Measurements from ENCODE around the gene FILIP1.

FILIP1 gene

GRCh38 chr6:75423386-75423785 is 70.2 kb downstream of the FILIP1 start:
- H3K79me2 ChIP-seq (ENCODE audit: insufficient read depth, low read length) = no peaks in the 10 kb centered on the region
- H4K20me1 ChIP-seq (ENCODE audit: low read depth, low read length) = no peaks in the 10 kb centered on the region
- no peak overlapping the region for H3K27ac ChIP-seq (ENCODE audit: low read depth, low read length)
- no peaks in the 10 kb centered on the region for H3K9me2 ChIP-seq (replicated peaks; ENCODE audit: insufficient read depth, low read length)
- H3F3A ChIP-seq (ENCODE audit: insufficient read depth) = no peaks in the 10 kb centered on the region
- no peak overlapping the region for H2AFZ ChIP-seq (ENCODE audit: low read depth, low read length, severe bottlenecking)
- H3K4me3 ChIP-seq (ENCODE audit: insufficient read depth, low read length, poor library complexity, severe bottlenecking) = no peak overlapping the region
- TF ChIP-seq CTCF (IDR thresholded peaks at IDR 0.05; ENCODE audit: insufficient read depth, low read length, poor library complexity, severe bottlenecking) = no peak
- TF ChIP-seq EZH2phosphoT487 (conservative IDR thresholded peaks at IDR 0.05; ENCODE audit: low read length) = no peak
- H3K27me3 ChIP-seq (ENCODE audit: low read length) = no peaks in the 10 kb centered on the region
- H3K4me2 ChIP-seq (ENCODE audit: low read depth, low read length, poor library complexity, severe bottlenecking) = no peak overlapping the region
- H3K9ac ChIP-seq (ENCODE audit: low read length) = no peak overlapping the region
- H3K9me3 ChIP-seq (ENCODE audit: insufficient read depth, low read length) = no peaks in the 10 kb centered on the region
- H3K36me3 ChIP-seq (ENCODE audit: low read length) = no peaks in the 10 kb centered on the region

- TF ChIP-seq EZH2phosphoT487 (conservative IDR thresholded peaks at IDR 0.05; ENCODE audit: low read length) = no peak
- no peak for TF ChIP-seq CTCF (IDR thresholded peaks at IDR 0.05; ENCODE audit: insufficient read depth, low read length, poor library complexity, severe bottlenecking)
- H3K9me2 ChIP-seq (replicated peaks; ENCODE audit: insufficient read depth, low read length) = no peaks in the 10 kb centered on the region
- no peak overlapping the region for H3K9ac ChIP-seq (ENCODE audit: low read length)
- H3K36me3 ChIP-seq (ENCODE audit: low read length) = no peaks in the 10 kb centered on the region
- H3K4me3 ChIP-seq (ENCODE audit: insufficient read depth, low read length, poor library complexity, severe bottlenecking) = no peak overlapping the region
- H3K79me2 ChIP-seq (ENCODE audit: insufficient read depth, low read length) = no peaks in the 10 kb centered on the region
- H4K20me1 ChIP-seq (ENCODE audit: low read depth, low read length) = no peaks in the 10 kb centered on the region
- H3K4me2 ChIP-seq (ENCODE audit: low read depth, low read length, poor library complexity, severe bottlenecking) = no peak overlapping the region
- no peaks in the 10 kb centered on the region for H3F3A ChIP-seq (ENCODE audit: insufficient read depth)
- no peak overlapping the region for H3K27ac ChIP-seq (ENCODE audit: low read depth, low read length)
- no peaks in the 10 kb centered on the region for H3K9me3 ChIP-seq (ENCODE audit: insufficient read depth, low read length)
- no peaks in the 10 kb centered on the region for H3K27me3 ChIP-seq (ENCODE audit: low read length)
- no peak overlapping the region for H2AFZ ChIP-seq (ENCODE audit: low read depth, low read length, severe bottlenecking)
These were observed 71.5 kb downstream of the FILIP1 start for GRCh38 chr6:75422024-75422639.

- no peak overlapping the region for H3K9ac ChIP-seq (ENCODE audit: low read length)
- H3K36me3 ChIP-seq (ENCODE audit: low read length) = no peaks in the 10 kb centered on the region
- no peaks in the 10 kb centered on the region for H3F3A ChIP-seq (ENCODE audit: insufficient read depth)
- no peaks in the 10 kb centered on the region for H4K20me1 ChIP-seq (ENCODE audit: low read depth, low read length)
- no peaks in the 10 kb centered on the region for H3K9me3 ChIP-seq (ENCODE audit: insufficient read depth, low read length)
- H3K4me2 ChIP-seq (ENCODE audit: low read depth, low read length, poor library complexity, severe bottlenecking) = no peak overlapping the region
- H3K79me2 ChIP-seq (ENCODE audit: insufficient read depth, low read length) = no peaks in the 10 kb centered on the region
- TF ChIP-seq EZH2phosphoT487 (conservative IDR thresholded peaks at IDR 0.05; ENCODE audit: low read length) (no peak), CTCF (IDR thresholded peaks at IDR 0.05; ENCODE audit: insufficient read depth, low read length, poor library complexity, severe bottlenecking) (no peak)
- H3K27me3 ChIP-seq (ENCODE audit: low read length) = no peaks in the 10 kb centered on the region
- no peaks in the 10 kb centered on the region for H3K9me2 ChIP-seq (replicated peaks; ENCODE audit: insufficient read depth, low read length)
- no peak overlapping the region for H3K27ac ChIP-seq (ENCODE audit: low read depth, low read length)
- H2AFZ ChIP-seq (ENCODE audit: low read depth, low read length, severe bottlenecking) = no peak overlapping the region
- H3K4me3 ChIP-seq (ENCODE audit: insufficient read depth, low read length, poor library complexity, severe bottlenecking) = no peak overlapping the region
These were observed 72.1 kb downstream of the FILIP1 start for GRCh38 chr6:75421316-75422023.

All from SU-DHL-6 (cell line).